GM12872 (cell line): Measurements from ENCODE around the gene SLC45A1.

Experiments
- CTCF ChIP-seq: IDR thresholded peaks from 3 replicates; pipeline ENCODE4 v1.5.1; 2011; ENCODE audit warnings: low read depth, mild to moderate bottlenecking, low read length, moderate library complexity; ENCODE audit not compliant: insufficient read depth

The SLC45A1 gene

GRCh38 chr1:8382051-8382505, 64.2 kb downstream of the SLC45A1 start:
- TF ChIP-seq CTCF: no peak

- TF ChIP-seq CTCF: no peak
Observed at GRCh38 chr1:8382608-8383505, 64.9 kb downstream of the SLC45A1 start.

GRCh38 chr1:8384088-8384487, 66.2 kb downstream of the SLC45A1 start:
- no peak for TF ChIP-seq CTCF

GRCh38 chr1:8384577-8384976, 66.7 kb downstream of the SLC45A1 start:
- no peak for TF ChIP-seq CTCF

GRCh38 chr1:8386247-8386646, 68.3 kb downstream of the SLC45A1 start:
- TF ChIP-seq CTCF: no peak

- no peak for TF ChIP-seq CTCF
Observed at GRCh38 chr1:8388732-8389562, 71.0 kb downstream of the SLC45A1 start.

- no peak for TF ChIP-seq CTCF
Observed at GRCh38 chr1:8389958-8390535, 72.1 kb downstream of the SLC45A1 start.
